ENCODE results near the gene FAM180B. TPM values are rescaled to one million over a fixed set of nuclear protein-coding genes. Genes with fewer than 3 reads are reported as not detected.

Gene FAM180B
- total and polyA plus RNA-seq, 10 of the 15 experiments (the other 5 are each of a cell fraction or from before 2014, with no cell fraction given): 0.04 to 0.34 TPM; not detected in 8

- TF ChIP-seq ZNF274 (IDR thresholded peaks at IDR 0.05; ENCODE audit: insufficient read depth, insufficient read length): no peak
Measured at GRCh38 chr11:47592970-47593369, 6.5 kb downstream of the FAM180B start (continued).

GRCh38 chr11:47593492-47593933, 7.0 kb downstream of the FAM180B start:
- H4K20me1 ChIP-seq (ENCODE audit: control insufficient read depth, insufficient read depth): no peaks in the 10 kb centered on the region
- H3K9me3 ChIP-seq (replicated peaks; ENCODE audit: control insufficient read depth, insufficient read depth, low read length): no peaks in the 10 kb centered on the region
- CTCF ChIA-PET: no interaction called here
- WGBS (ENCODE audit: insufficient coverage, insufficient replicate concordance, low lambda C conversion rate, missing lambda C conversion rate): 16% methylated on average over 6 of the region's 6 CpGs
- no TSS peak for BruUV-seq (replicated peaks)
- H3K27me3 ChIP-seq (replicated peaks in 1 of 2; ENCODE audit: control insufficient read depth in 2 of 2, insufficient read depth in 2 of 2, low read length in 1 of 2): peaks cover 3 to 23% of the 10 kb centered on the region in 2 experiments
- ATAC-seq (no peak), FAIRE-seq (no peak), DNase-seq (ENCODE audit: low read depth, low spot score) (no peak)
- H3K27ac ChIP-seq (ENCODE audit: control insufficient read depth, insufficient read depth): no peak overlapping the region
- H3K36me3 ChIP-seq (ENCODE audit: control insufficient read depth in 2 of 2, insufficient read depth in 2 of 2, low read length in 1 of 2): no peaks in the 10 kb centered on the region
- SMC1A ChIA-PET (ENCODE audit: uncharacterized antibody, unreplicated experiment): interaction anchor here (0.6 to 1.2 kb wide), 2 partner anchors 95 to 378 kb away, joined by 3 read pairs; no protein-coding TSS in a partner anchor
- H3K4me2 ChIP-seq (ENCODE audit: control insufficient read depth, insufficient read depth): 0 out of 2 replicates have a peak overlapping the region, but pooled peaks have one; percentile 17
- no peak overlapping the region for H2AFZ ChIP-seq (ENCODE audit: control insufficient read depth, low read depth, low read length)
- H3K79me2 ChIP-seq (ENCODE audit: control insufficient read depth, insufficient read depth, low read length): no peaks in the 10 kb centered on the region
- no peak overlapping the region for H3K4me3 ChIP-seq
- H3K9ac ChIP-seq (ENCODE audit: control insufficient read depth, insufficient read depth, low read length): no peak overlapping the region
- RAD21 ChIA-PET (ENCODE audit: unreplicated experiment): no interaction called here
- in situ Hi-C loops (cut with MboI): no loop called here
- intact Hi-C loops (cut with micrococcal nuclease; ENCODE audit: unreplicated experiment): no loop called here
- POLR2A ChIA-PET: no interaction called here
- H3K4me1 ChIP-seq (ENCODE audit: control insufficient read depth, insufficient read depth, low read length): peaks cover 7% of the 10 kb centered on the region
- TF ChIP-seq KLF5 (IDR thresholded peaks at IDR 0.05; ENCODE audit: partially characterized antibody) (no peak), SIX5 (IDR thresholded peaks at IDR 0.05; ENCODE audit: low read depth, low read length, severe bottlenecking) (no peak), ZBTB40 (IDR thresholded peaks at IDR 0.05; ENCODE audit: borderline replicate concordance) (no peak), IRF5 (IDR thresholded peaks at IDR 0.05; ENCODE audit: borderline replicate concordance) (no peak), FOXM1 (IDR thresholded peaks at IDR 0.05; ENCODE audit: low read depth, low read length) (no peak), SRF (IDR thresholded peaks at IDR 0.05; ENCODE audit: low read depth in 2 of 2, low read length in 2 of 2) (no peak), KAT2A (conservative IDR thresholded peaks at IDR 0.05; ENCODE audit: control insufficient read depth, low read depth, low read length) (no peak), SP1 (IDR thresholded peaks at IDR 0.05; ENCODE audit: low read depth, low read length) (no peak), FOXK2 (IDR thresholded peaks at IDR 0.05) (no peak), CUX1 (IDR thresholded peaks at IDR 0.05; ENCODE audit: insufficient replicate concordance, low read depth, low read length) (no peak), MTA3 (IDR thresholded peaks at IDR 0.05; ENCODE audit: borderline replicate concordance, low read length) (no peak), BCL11A (IDR thresholded peaks at IDR 0.05; ENCODE audit: low read depth, low read length) (no peak)

All from GM12878 (cell line).